Measurements from ENCODE around the gene RASL11A. TPM values are rescaled to one million over a fixed set of nuclear protein-coding genes. Genes with fewer than 3 reads are reported as not detected.

RASL11A gene
- total and polyA plus RNA-seq, 2 of the 8 experiments (the other 6 are each of a cell fraction or from before 2014, with no cell fraction given) = 2.9 to 6.8 TPM

GRCh38 chr13:27274631-27275030 is 4.0 kb downstream of the RASL11A start:
- Histone ChIP-seq H4K91ac (replicated peaks; ENCODE audit: insufficient read length, low read length) (no peak overlapping the region), H2BK15ac (ENCODE audit: low read length) (no peak overlapping the region), H3K4me3 (ENCODE audit: extremely low read depth in 1 of 4, insufficient read depth in 2 of 4, low read depth in 3 of 4, low read length in 4 of 4) (no peak overlapping the region), H3K9ac (replicated peaks in 1 of 4; ENCODE audit: extremely low read depth in 1 of 4, low read depth in 3 of 4, low read length in 3 of 4) (no peak overlapping the region), H2BK12ac (ENCODE audit: low read depth, low read length) (no peak overlapping the region), H2AK5ac (ENCODE audit: low read depth, low read length) (no peak overlapping the region), H3K4me2 (ENCODE audit: insufficient read depth in 1 of 2, low read depth in 2 of 2, low read length in 2 of 2) (no peak overlapping the region), H3K9me3 (ENCODE audit: insufficient read depth in 2 of 2, low read depth in 1 of 2, low read length in 1 of 2) (no peaks in the 10 kb centered on the region), H3K27me3 (replicated peaks in 1 of 4; ENCODE audit: control insufficient read depth in 3 of 4, extremely low read depth in 1 of 4, insufficient read depth in 3 of 4, low read length in 3 of 4) (peaks cover 0 to 12% (median 9%) of the 10 kb centered on the region in 4 experiments; a peak in 6 of 7 replicates), H3K4me1 (replicated peaks in 1 of 4; ENCODE audit: control insufficient read depth in 3 of 4, insufficient read depth in 4 of 4, low read length in 3 of 4) (peaks cover 0 to 3% (median 0%) of the 10 kb centered on the region in 4 experiments; a peak in 1 of 7 replicates), H4K20me1 (replicated peaks in 1 of 2; ENCODE audit: control insufficient read depth in 1 of 2, insufficient read depth in 2 of 2, low read length in 2 of 2) (no peaks in the 10 kb centered on the region), H4K5ac (ENCODE audit: insufficient read length, low read depth, low read length) (no peak overlapping the region), H3K36me3 (ENCODE audit: control insufficient read depth in 2 of 4, insufficient read depth in 4 of 4, low read length in 3 of 4) (no peaks in the 10 kb centered on the region), H2BK120ac (replicated peaks; ENCODE audit: low read depth, low read length) (no peak overlapping the region), H3K79me2 (ENCODE audit: control insufficient read depth in 1 of 2, insufficient read depth in 2 of 2, low read length in 2 of 2) (no peaks in the 10 kb centered on the region), H3K14ac (ENCODE audit: insufficient read length) (no peak overlapping the region), H4K8ac (ENCODE audit: extremely low read depth, insufficient read depth, low read length) (no peak overlapping the region), H2BK5ac (ENCODE audit: low read depth, low read length) (no peak overlapping the region), H3K23me2 (ENCODE audit: low read depth, low read length) (peaks cover 11% of the 10 kb centered on the region), H3K79me1 (ENCODE audit: low read depth, low read length) (no peaks in the 10 kb centered on the region), H3K27ac (ENCODE audit: low read depth, low read length) (no peak overlapping the region), H3K4ac (replicated peaks; ENCODE audit: insufficient read length, low read depth, low read length) (no peak overlapping the region), H3K18ac (ENCODE audit: extremely low read depth, low read length) (no peak overlapping the region), H3K23ac (ENCODE audit: insufficient read length) (no peak overlapping the region), H2AFZ (ENCODE audit: low read length) (no peak overlapping the region), H2BK20ac (ENCODE audit: low read length) (no peak overlapping the region), H3K56ac (replicated peaks; ENCODE audit: insufficient read length, low read depth, low read length) (no peak overlapping the region)
- POLR2A ChIA-PET (ENCODE audit: partially characterized antibody) = interaction anchor here (1.0 to 15.4 kb wide), 4 partner anchors 9 to 24 kb away, joined by 3 to 197 read pairs (median 4); partner anchors contain the start of gene RPL21
- WGBS, 2 experiments (ENCODE audit: extremely low coverage in 1 of 2, insufficient coverage in 1 of 2, insufficient read length in 1 of 2, insufficient replicate concordance in 2 of 2, low coverage in 1 of 2, low lambda C conversion rate in 2 of 2, missing lambda C conversion rate in 1 of 2) = 93% methylated on average over 1 of the region's 1 CpG; no CpG with 5 or more reads in 1 of the 2 experiments
- FAIRE-seq = no peak
- no peak for DNase-seq (ENCODE audit: low read depth in 1 of 2, low spot score in 2 of 2)
- CTCF ChIA-PET (ENCODE audit: partially characterized antibody) = interaction anchor here (0.5 to 2.0 kb wide), 10 partner anchors 10 to 345 kb away, joined by 3 to 8 read pairs (median 4); no protein-coding TSS in a partner anchor
- TF ChIP-seq CHD1 (IDR thresholded peaks at IDR 0.05; ENCODE audit: low read depth, low read length) (no peak), SAP30 (IDR thresholded peaks at IDR 0.05; ENCODE audit: insufficient read depth, insufficient replicate concordance, low read length) (no peak), NRF1 (IDR thresholded peaks at IDR 0.05; ENCODE audit: low read depth, low read length) (no peak), TCF12 (IDR thresholded peaks at IDR 0.05; ENCODE audit: low read depth, low read length) (no peak), HDAC6 (IDR thresholded peaks at IDR 0.05; ENCODE audit: low read depth, low read length) (no peak), SIX5 (IDR thresholded peaks at IDR 0.05; ENCODE audit: low read depth, low read length) (no peak), BCL11A (IDR thresholded peaks at IDR 0.05; ENCODE audit: low read depth in 2 of 2, low read length in 2 of 2) (no peak), SP2 (IDR thresholded peaks at IDR 0.05; ENCODE audit: low read length) (no peak), POLR2A (IDR thresholded peaks at IDR 0.05; ENCODE audit: control extremely low read depth in 1 of 2, low read depth in 2 of 2, low read length in 2 of 2) (no peak), MAX (IDR thresholded peaks at IDR 0.05) (no peak), E2F6 (IDR thresholded peaks at IDR 0.05) (no peak)

Data from H1 (cell line).